Measurements from ENCODE around the gene SMG7.

Gene SMG7

DNA sequence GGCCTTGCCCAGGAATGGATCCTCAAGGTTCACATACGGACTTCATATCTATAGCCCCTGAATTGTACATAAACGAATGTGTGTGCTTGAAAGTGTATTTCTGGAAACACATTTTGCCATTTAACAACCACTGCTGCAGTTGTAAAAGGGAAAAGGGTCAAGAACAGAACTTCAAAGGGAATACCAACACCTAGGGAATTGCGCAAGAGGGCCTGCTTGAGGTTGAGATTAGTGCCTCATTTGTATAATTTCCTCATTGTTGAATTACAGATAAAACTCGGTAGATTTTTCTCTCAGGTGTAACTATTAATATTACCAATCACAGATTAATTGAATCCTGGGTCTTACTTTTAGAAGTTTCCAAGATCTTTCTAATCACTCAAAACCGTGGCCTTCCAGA, 111.8 kb downstream of the SMG7 start:
- no peaks in the 10 kb centered on the region for H3K27me3 Mint-ChIP-seq
- ATAC-seq (replicated peaks), result no peak
- no peak overlapping the region for H3K27ac Mint-ChIP-seq
- H3K9me3 Mint-ChIP-seq, result no peaks in the 10 kb centered on the region
- no peak overlapping the region for H3K4me3 Mint-ChIP-seq
- peaks cover 3% of the 10 kb centered on the region for H3K36me3 Mint-ChIP-seq (ENCODE audit: insufficient read depth)
- peaks cover 0 to 8% of the 10 kb centered on the region in 2 donors for H3K4me1 Mint-ChIP-seq (ENCODE audit: low read depth in 2 of 2)
- no peak for DNase-seq

- ATAC-seq (replicated peaks), result no peak
- peaks cover 6 to 7% of the 10 kb centered on the region in 2 donors for H3K4me1 Mint-ChIP-seq (ENCODE audit: low read depth in 2 of 2)
- no peak for DNase-seq
- no peak overlapping the region for H3K4me3 Mint-ChIP-seq
- H3K27ac Mint-ChIP-seq, result no peak overlapping the region
- peaks cover 3% of the 10 kb centered on the region for H3K36me3 Mint-ChIP-seq (ENCODE audit: insufficient read depth)
- no peaks in the 10 kb centered on the region for H3K27me3 Mint-ChIP-seq
- no peaks in the 10 kb centered on the region for H3K9me3 Mint-ChIP-seq
Observed at GRCh38 chr1:183585038-183585437, 112.7 kb downstream of the SMG7 start.

GRCh38 chr1:183586455-183586854, 114.2 kb downstream of the SMG7 start:
- DNase-seq (no peak), ATAC-seq (replicated peaks) (no peak)
- Mint-ChIP-seq H3K4me3 (no peak overlapping the region), H3K36me3 (ENCODE audit: insufficient read depth) (peaks cover 6% of the 10 kb centered on the region), H3K9me3 (no peaks in the 10 kb centered on the region), H3K27me3 (no peaks in the 10 kb centered on the region), H3K4me1 (ENCODE audit: low read depth in 2 of 2) (peaks cover 8 to 10% of the 10 kb centered on the region in 2 donors), H3K27ac (no peak overlapping the region)

GRCh38 chr1:183586926-183587325, 114.6 kb downstream of the SMG7 start:
- H3K36me3 Mint-ChIP-seq (ENCODE audit: insufficient read depth), result peaks cover 5% of the 10 kb centered on the region
- DNase-seq (no peak), ATAC-seq (replicated peaks) (no peak)
- H3K4me3 Mint-ChIP-seq, result no peak overlapping the region
- peaks cover 8 to 10% of the 10 kb centered on the region in 2 donors for H3K4me1 Mint-ChIP-seq (ENCODE audit: low read depth in 2 of 2)
- H3K9me3 Mint-ChIP-seq, result no peaks in the 10 kb centered on the region
- H3K27ac Mint-ChIP-seq, result no peak overlapping the region
- no peaks in the 10 kb centered on the region for H3K27me3 Mint-ChIP-seq

DNA sequence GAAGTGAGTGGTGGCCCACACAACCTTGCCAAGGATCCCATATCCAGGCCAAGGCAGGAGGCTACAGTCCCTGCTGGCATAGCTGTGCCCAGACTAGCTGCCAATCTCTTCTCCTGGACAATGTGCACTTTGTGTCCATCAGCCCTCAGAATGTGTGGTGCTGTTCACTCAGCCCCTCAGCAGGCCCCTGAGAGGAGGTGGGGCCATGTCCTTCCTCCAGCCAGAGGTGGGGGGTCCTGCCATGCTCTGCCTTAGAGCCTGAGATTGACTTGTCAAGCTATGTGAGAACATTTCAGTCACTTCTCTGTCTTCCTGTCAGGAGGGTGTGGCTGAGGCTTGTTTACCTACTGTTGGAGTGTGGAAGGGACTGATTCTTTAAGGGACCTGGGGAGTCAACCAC, 116.5 kb downstream of the SMG7 start:
- Mint-ChIP-seq H3K4me3 (peak overlapping the region in 1 of 2 donors; percentile 35), H3K4me1 (ENCODE audit: low read depth in 2 of 2) (peaks cover 8 to 10% of the 10 kb centered on the region in 2 donors)

DNA sequence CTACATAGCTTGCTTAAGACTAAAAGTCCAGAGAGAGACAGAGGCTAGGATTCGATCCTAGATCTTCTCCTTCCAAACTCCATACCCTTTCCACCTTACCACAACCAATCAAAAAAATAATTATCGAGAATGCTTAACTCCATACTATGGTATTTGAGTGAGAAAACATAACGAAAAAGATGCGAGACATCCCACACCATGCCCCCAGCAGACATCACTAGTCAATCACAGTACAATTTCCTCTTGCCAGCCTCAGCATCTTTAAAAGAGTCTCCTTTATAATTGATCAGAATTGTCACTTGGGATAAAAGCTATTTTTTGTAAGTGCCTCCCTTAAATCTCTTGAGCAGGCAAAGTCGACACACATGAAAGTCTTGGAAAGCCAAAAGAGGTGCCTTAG, 117.1 kb downstream of the SMG7 start:
- Mint-ChIP-seq H3K4me1 (ENCODE audit: low read depth in 2 of 2) (peaks cover 8 to 10% of the 10 kb centered on the region in 2 donors), H3K27ac (peak overlapping the region in 1 of 2 donors; percentile 16), H3K4me3 (peak overlapping the region in 1 of 2 donors; percentile 35), H3K36me3 (ENCODE audit: insufficient read depth) (peaks cover 2% of the 10 kb centered on the region), H3K9me3 (no peaks in the 10 kb centered on the region), H3K27me3 (peaks cover 5 to 11% of the 10 kb centered on the region in 2 donors)
- DNase-seq, result no peak
- ATAC-seq (replicated peaks), result no peak

More for the DNA sequence above, 116.5 kb downstream of the SMG7 start:
- H3K36me3 Mint-ChIP-seq (ENCODE audit: insufficient read depth), result peaks cover 2% of the 10 kb centered on the region
- peaks cover 4 to 10% of the 10 kb centered on the region in 2 donors for H3K27me3 Mint-ChIP-seq
- no peak for ATAC-seq (replicated peaks)
- H3K27ac Mint-ChIP-seq, result peak overlapping the region in 1 of 2 donors; percentile 16
- DNase-seq, result no peak
- H3K9me3 Mint-ChIP-seq, result no peaks in the 10 kb centered on the region

DNA sequence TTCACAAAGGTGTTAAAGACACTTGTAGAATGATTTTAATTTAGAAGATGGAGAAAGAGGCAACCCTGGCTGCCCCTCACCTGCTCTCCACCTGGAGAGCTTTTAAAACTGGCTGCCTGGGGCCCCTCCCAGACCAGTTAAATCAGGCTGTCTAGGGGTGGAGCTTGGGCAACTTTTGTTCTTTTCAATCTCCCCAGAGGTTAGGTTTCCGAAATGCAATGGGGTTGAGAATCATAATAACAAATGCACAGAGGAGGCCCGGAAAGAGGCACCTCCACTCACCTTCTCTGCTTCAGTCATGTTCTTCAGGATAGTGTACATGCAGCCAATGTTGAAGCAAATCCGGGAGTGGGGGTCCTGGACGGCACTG, 117.6 kb downstream of the SMG7 start:
- peak overlapping the region; percentile 58 to 79 for H3K27ac Mint-ChIP-seq
- H3K4me3 Mint-ChIP-seq, result no peak overlapping the region
- DNase-seq, result no peak
- peaks cover 2% of the 10 kb centered on the region for H3K36me3 Mint-ChIP-seq (ENCODE audit: insufficient read depth)
- H3K4me1 Mint-ChIP-seq (ENCODE audit: low read depth in 2 of 2), result peaks cover 8 to 10% of the 10 kb centered on the region in 2 donors
- no peaks in the 10 kb centered on the region for H3K9me3 Mint-ChIP-seq
- H3K27me3 Mint-ChIP-seq, result peaks cover 5 to 11% of the 10 kb centered on the region in 2 donors
- ATAC-seq (replicated peaks), result no peak

- Mint-ChIP-seq H3K4me1 (ENCODE audit: low read depth in 2 of 2) (peaks cover 6 to 10% of the 10 kb centered on the region in 2 donors), H3K36me3 (ENCODE audit: insufficient read depth) (peaks cover 2% of the 10 kb centered on the region), H3K9me3 (no peaks in the 10 kb centered on the region), H3K27ac (peak within 1 kb of the TSS; percentile 58 to 79), H3K27me3 (peaks cover 5 to 11% of the 10 kb centered on the region in 2 donors), H3K4me3 (peak within 1 kb of the TSS in 1 of 2 donors; percentile 36)
- ATAC-seq (replicated peaks) (peak; percentile 74), DNase-seq (peak in 2 of 3 experiments; percentile 1 to 5)
Observed at GRCh38 chr1:183590244-183591191, 118.2 kb downstream of the SMG7 start, which contains the start of gene NCF2. NCF2 (minus strand) TSS chr1:183590459; CDS start chr1:183590329, 130 bp downstream.

DNA sequence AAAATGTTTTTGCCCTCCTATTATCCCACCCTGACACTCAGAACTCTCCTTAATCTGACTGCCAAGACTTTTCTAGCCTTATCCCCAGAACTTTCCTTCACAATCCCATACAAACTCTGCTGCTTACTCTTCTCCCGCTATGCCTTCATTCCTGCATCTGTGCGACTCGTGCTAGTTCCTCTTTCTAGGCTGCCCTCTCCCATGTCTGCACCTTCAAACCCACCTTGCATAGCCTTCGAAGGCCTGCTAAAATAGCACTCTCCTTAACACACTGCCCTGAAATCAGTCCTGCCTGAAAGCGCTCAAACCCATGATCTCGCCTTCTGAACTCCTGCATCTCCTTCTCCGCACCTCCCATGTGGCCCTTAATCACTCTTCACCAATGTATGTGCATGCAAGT, 120.4 kb downstream of the SMG7 start:
- Mint-ChIP-seq H3K27me3 (peaks cover 5 to 11% of the 10 kb centered on the region in 2 donors), H3K9me3 (no peaks in the 10 kb centered on the region), H3K27ac (no peak overlapping the region), H3K4me1 (ENCODE audit: low read depth in 2 of 2) (peaks cover 6 to 10% of the 10 kb centered on the region in 2 donors), H3K36me3 (ENCODE audit: insufficient read depth) (peaks cover 2% of the 10 kb centered on the region), H3K4me3 (no peak overlapping the region)
- DNase-seq, result no peak
- ATAC-seq (replicated peaks), result no peak

GRCh38 chr1:183593356-183593755, 121.1 kb downstream of the SMG7 start:
- Mint-ChIP-seq H3K4me3 (no peak overlapping the region), H3K27ac (peak overlapping the region in 1 of 2 donors; percentile 39), H3K9me3 (no peaks in the 10 kb centered on the region), H3K4me1 (ENCODE audit: low read depth in 2 of 2) (peaks cover 6 to 10% of the 10 kb centered on the region in 2 donors), H3K27me3 (peaks cover 5 to 11% of the 10 kb centered on the region in 2 donors), H3K36me3 (ENCODE audit: insufficient read depth) (peaks cover 2% of the 10 kb centered on the region)
- ATAC-seq (replicated peaks), result peak; percentile 46
- DNase-seq, result no peak

GRCh38 chr1:183595537-183595936, 123.2 kb downstream of the SMG7 start:
- no peaks in the 10 kb centered on the region for H3K9me3 Mint-ChIP-seq
- no peak overlapping the region for H3K4me3 Mint-ChIP-seq
- peaks cover 0 to 1% of the 10 kb centered on the region in 2 donors for H3K4me1 Mint-ChIP-seq (ENCODE audit: low read depth in 2 of 2)
- ATAC-seq (replicated peaks) (no peak), DNase-seq (no peak)
- peaks cover 5 to 11% of the 10 kb centered on the region in 2 donors for H3K27me3 Mint-ChIP-seq
- H3K27ac Mint-ChIP-seq, result no peak overlapping the region
- H3K36me3 Mint-ChIP-seq (ENCODE audit: insufficient read depth), result no peaks in the 10 kb centered on the region

DNA sequence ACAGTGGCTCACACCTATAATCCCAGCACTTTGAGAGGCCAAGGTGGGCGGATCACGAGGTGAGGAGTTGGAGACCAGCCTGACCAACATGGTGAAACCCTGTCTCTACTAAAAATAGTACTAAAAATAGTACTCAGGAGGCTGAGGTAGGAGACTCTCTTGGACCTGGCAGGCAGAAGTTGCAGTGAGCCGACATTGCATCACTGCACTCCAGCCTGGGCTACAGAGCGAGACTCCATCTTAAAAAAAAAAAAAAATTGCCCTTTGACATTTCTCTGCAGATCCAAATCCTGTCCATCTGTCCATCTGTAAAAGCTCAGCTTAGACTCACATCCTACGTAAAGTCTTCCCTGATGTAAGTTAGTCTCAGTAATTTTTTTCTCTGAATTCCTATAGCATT, 124.2 kb downstream of the SMG7 start:
- H3K9me3 Mint-ChIP-seq, result no peaks in the 10 kb centered on the region
- no peak overlapping the region for H3K27ac Mint-ChIP-seq
- no peaks in the 10 kb centered on the region for H3K4me1 Mint-ChIP-seq (ENCODE audit: low read depth in 2 of 2)
- no peaks in the 10 kb centered on the region for H3K36me3 Mint-ChIP-seq (ENCODE audit: insufficient read depth)
- H3K27me3 Mint-ChIP-seq, result peaks cover 5 to 11% of the 10 kb centered on the region in 2 donors
- H3K4me3 Mint-ChIP-seq, result no peak overlapping the region
- ATAC-seq (replicated peaks), result no peak
- DNase-seq, result no peak

DNA sequence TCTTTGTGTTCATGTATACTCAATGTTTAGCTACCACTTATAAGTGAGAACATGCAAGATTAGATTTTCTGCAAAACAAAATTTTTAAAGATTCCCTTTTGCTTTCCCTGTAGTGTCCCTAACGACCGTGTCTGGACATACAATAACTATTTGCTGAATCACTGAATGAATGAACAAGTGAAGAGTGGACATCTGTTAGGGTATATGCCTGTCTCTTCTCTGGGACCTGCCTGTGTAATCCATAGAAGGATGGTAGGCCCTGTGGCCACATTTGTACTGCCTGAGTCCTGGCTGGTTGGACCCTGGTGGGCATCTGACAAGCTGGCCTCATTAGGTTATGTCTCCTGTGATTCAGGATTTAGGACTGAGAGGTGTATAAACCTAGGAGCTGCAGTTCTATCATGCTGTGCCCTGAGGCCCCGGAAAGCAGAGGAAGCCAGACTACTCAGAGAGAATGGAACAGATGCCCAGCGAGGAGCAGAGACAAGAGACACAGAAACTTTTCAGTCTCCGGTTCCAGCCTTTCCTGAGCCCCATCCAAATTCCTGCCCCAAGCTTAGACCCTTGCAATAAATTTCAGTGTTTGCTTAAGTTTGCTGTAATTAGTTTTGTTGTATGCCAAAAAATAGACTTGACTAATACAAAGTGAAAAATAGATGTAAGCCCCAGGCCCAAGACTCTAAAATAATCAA, 125.5 kb downstream of the SMG7 start:
- Mint-ChIP-seq H3K4me3 (no peak overlapping the region), H3K36me3 (ENCODE audit: insufficient read depth) (no peaks in the 10 kb centered on the region), H3K4me1 (ENCODE audit: low read depth in 2 of 2) (no peaks in the 10 kb centered on the region), H3K9me3 (no peaks in the 10 kb centered on the region), H3K27me3 (peaks cover 5 to 20% of the 10 kb centered on the region in 2 donors), H3K27ac (peak overlapping the region in 1 of 2 donors; percentile 2)
- DNase-seq (no peak), ATAC-seq (replicated peaks) (no peak)
